H1 (cell line): ENCODE measurements around the gene CASP1. TPM values are rescaled to one million over a fixed set of nuclear protein-coding genes. Genes with fewer than 3 reads are reported as not detected.

Source experiments
- CTCF ChIA-PET: fragments of 300-600 bp; sonication (Branson Sonifier 250); formaldehyde crosslinking; loops from one replicate; lab custom pipeline; 2021; ENCODE audit not compliant: partially characterized antibody; lab: Charles Lee
- POLR2A ChIA-PET: fragments of 300-600 bp; sonication (Branson Sonifier 250); formaldehyde crosslinking; loops from one replicate; lab custom pipeline; 2021; ENCODE audit warnings: inconsistent platforms; ENCODE audit not compliant: partially characterized antibody; lab: Charles Lee
- DNase-seq, 2 experiments: peaks; one replicate each; pipeline versions ENCODE4 v3.0.0 to v3.0.0-alpha.2; 2010 to 2022; ENCODE audit warnings: low spot score in 2 of 2, low read depth in 1 of 2, mixed read lengths in 1 of 2
- FAIRE-seq: peaks from 2 replicates; lab custom pipeline; 2011; peaks lifted over from hg19 to GRCh38; lab: Jason Lieb, UNC
- H2AFZ ChIP-seq: 2 replicates; pipeline ENCODE4 v1.8.1; 2012; ENCODE audit warnings: low read length, inconsistent platforms
- H2AK5ac ChIP-seq: 2 replicates; pipeline ENCODE4 v1.6.1; 2013; ENCODE audit warnings: low read depth, low read length
- H2BK120ac ChIP-seq: replicated peaks from 2 replicates; pipeline ENCODE3; 2013; ENCODE audit warnings: low read depth, low read length, inconsistent platforms
- H2BK12ac ChIP-seq: 2 replicates; pipeline ENCODE4 v1.6.1; 2013; ENCODE audit warnings: low read depth, low read length
- H2BK15ac ChIP-seq: 2 replicates; pipeline ENCODE4 v1.6.1; 2013; ENCODE audit warnings: low read length
- H2BK20ac ChIP-seq: 2 replicates; pipeline ENCODE4 v1.6.1; 2013; ENCODE audit warnings: low read length
- H2BK5ac ChIP-seq: 2 replicates; pipeline ENCODE4 v1.6.1; 2013; ENCODE audit warnings: low read depth, low read length
- H3K14ac ChIP-seq: 2 replicates; pipeline ENCODE4 v1.6.1; 2013; ENCODE audit warnings: inconsistent platforms; ENCODE audit not compliant: insufficient read length
- H3K18ac ChIP-seq: 2 replicates; pipeline ENCODE4 v1.6.1; 2013; ENCODE audit warnings: low read length; ENCODE audit errors: extremely low read depth
- H3K23ac ChIP-seq: 2 replicates; pipeline ENCODE4 v1.6.1; 2013; ENCODE audit warnings: inconsistent platforms; ENCODE audit not compliant: insufficient read length
- H3K23me2 ChIP-seq: 2 replicates; pipeline ENCODE4 v1.6.1; 2013; ENCODE audit warnings: low read depth, low read length
- H3K27ac ChIP-seq: 2 replicates; pipeline ENCODE4 v1.6.1; 2011; ENCODE audit warnings: low read depth, low read length, inconsistent platforms
- H3K27me3 ChIP-seq, 4 experiments: replicated peaks in 1 of 4; 1 replicate in 1 of 4; 2 replicates in 3 of 4; pipeline versions ENCODE4 v1.6.1 to v1.8.1; 2011 to 2013; ENCODE audit warnings: low read length in 3 of 4, mild to moderate bottlenecking in 3 of 4, inconsistent platforms in 2 of 4, mixed read lengths in 2 of 4, moderate library complexity in 1 of 4; ENCODE audit not compliant: control insufficient read depth in 3 of 4, insufficient read depth in 3 of 4; ENCODE audit errors: extremely low read depth in 1 of 4
- H3K36me3 ChIP-seq, 4 experiments: 2 replicates each; pipeline versions ENCODE4 v1.6.1 to v1.8.1; 2011 to 2013; ENCODE audit warnings: mild to moderate bottlenecking in 4 of 4, low read length in 3 of 4, moderate library complexity in 2 of 4, control low read depth in 1 of 4, inconsistent platforms in 1 of 4; ENCODE audit not compliant: insufficient read depth in 4 of 4, control insufficient read depth in 2 of 4
- H3K4ac ChIP-seq: replicated peaks from 2 replicates; pipeline ENCODE3; 2013; ENCODE audit warnings: low read length, low read depth, mixed read lengths, inconsistent platforms; ENCODE audit not compliant: insufficient read length
- H3K4me1 ChIP-seq, 4 experiments: replicated peaks in 1 of 4; 1 replicate in 1 of 4; 2 replicates in 3 of 4; pipeline versions ENCODE4 v1.6.1 to v1.8.1; 2011 to 2013; ENCODE audit warnings: low read length in 3 of 4, inconsistent platforms in 2 of 4, mixed read lengths in 1 of 4; ENCODE audit not compliant: insufficient read depth in 4 of 4, control insufficient read depth in 3 of 4
- H3K4me2 ChIP-seq, 2 experiments: 2 replicates each; pipeline versions ENCODE4 v1.6.1 to v1.8.1; 2011 to 2013; ENCODE audit warnings: low read depth in 2 of 2, low read length in 2 of 2, control low read depth in 1 of 2, inconsistent platforms in 1 of 2, mild to moderate bottlenecking in 1 of 2; ENCODE audit not compliant: insufficient read depth in 1 of 2
- H3K4me3 ChIP-seq, 4 experiments: fragments of 200-600, 300-600 bp in 1 of 4; sonication (generic), shearing (Covaris generic), sonication (Bioruptor Twin) in 1 of 4; 2 replicates each; pipeline versions ENCODE4 v1.5.1 to v1.8.1; 2011 to 2016; ENCODE audit warnings: low read length in 4 of 4, low read depth in 3 of 4, control low read depth in 2 of 4, inconsistent platforms in 2 of 4, mild to moderate bottlenecking in 2 of 4, mixed read lengths in 1 of 4, moderate library complexity in 1 of 4; ENCODE audit not compliant: insufficient read depth in 2 of 4; ENCODE audit errors: extremely low read depth in 1 of 4
- H3K56ac ChIP-seq: replicated peaks from 2 replicates; pipeline ENCODE3; 2013; ENCODE audit warnings: low read depth, mild to moderate bottlenecking, mixed read lengths, low read length, inconsistent platforms; ENCODE audit not compliant: insufficient read length
- H3K79me1 ChIP-seq: 2 replicates; pipeline ENCODE4 v1.6.1; 2013; ENCODE audit warnings: low read depth, low read length, control low read depth
- H3K79me2 ChIP-seq, 2 experiments: 2 replicates each; pipeline versions ENCODE4 v1.6.1 to v1.8.1; 2012 to 2013; ENCODE audit warnings: low read length in 2 of 2, mild to moderate bottlenecking in 2 of 2, inconsistent platforms in 1 of 2; ENCODE audit not compliant: insufficient read depth in 2 of 2, control insufficient read depth in 1 of 2
- H3K9ac ChIP-seq, 4 experiments: replicated peaks in 1 of 4; 1 replicate in 1 of 4; 2 replicates in 3 of 4; pipeline versions ENCODE4 v1.6.1 to v1.8.1; 2011 to 2013; ENCODE audit warnings: low read depth in 3 of 4, low read length in 3 of 4, control low read depth in 2 of 4, mild to moderate bottlenecking in 2 of 4, moderate library complexity in 2 of 4, inconsistent platforms in 1 of 4; ENCODE audit errors: extremely low read depth in 1 of 4
- H3K9me3 ChIP-seq, 2 experiments: 2 replicates each; pipeline versions ENCODE4 v1.6.1 to v1.8.1; 2012 to 2013; ENCODE audit warnings: mild to moderate bottlenecking in 2 of 2, moderate library complexity in 2 of 2, control low read depth in 1 of 2, inconsistent platforms in 1 of 2, low read depth in 1 of 2, low read length in 1 of 2, mixed read lengths in 1 of 2; ENCODE audit not compliant: insufficient read depth in 2 of 2
- H4K20me1 ChIP-seq, 2 experiments: replicated peaks in 1 of 2; 2 replicates each; pipeline versions ENCODE3 to v1.8.1; 2011 to 2013; ENCODE audit warnings: inconsistent platforms in 2 of 2, low read length in 2 of 2, mild to moderate bottlenecking in 1 of 2; ENCODE audit not compliant: insufficient read depth in 2 of 2, control insufficient read depth in 1 of 2
- H4K5ac ChIP-seq: 2 replicates; pipeline ENCODE4 v1.6.1; 2013; ENCODE audit warnings: low read length, low read depth, mixed read lengths, inconsistent platforms; ENCODE audit not compliant: insufficient read length
- H4K8ac ChIP-seq: 2 replicates; pipeline ENCODE4 v1.8.0; 2013; ENCODE audit warnings: mild to moderate bottlenecking, moderate library complexity, low read length, inconsistent platforms; ENCODE audit not compliant: insufficient read depth; ENCODE audit errors: extremely low read depth
- H4K91ac ChIP-seq: replicated peaks from 2 replicates; pipeline ENCODE3; 2013; ENCODE audit warnings: low read length, mixed read lengths, inconsistent platforms; ENCODE audit not compliant: insufficient read length
- ATF2 ChIP-seq: IDR thresholded peaks from 2 replicates; pipeline ENCODE4 v1.6.1; 2012; ENCODE audit warnings: low read length, inconsistent platforms
- RFX5 ChIP-seq: IDR thresholded peaks from 2 replicates; pipeline ENCODE4 v1.6.1; 2011; ENCODE audit warnings: low read depth, low read length, improper control_type of control experiment, borderline replicate concordance
- SIX5 ChIP-seq: IDR thresholded peaks from 2 replicates; pipeline ENCODE4 v1.6.1; 2011; ENCODE audit warnings: mild to moderate bottlenecking, low read depth, low read length
- TAF7 ChIP-seq: optimal IDR thresholded peaks from 2 replicates; pipeline ENCODE3; 2011; ENCODE audit warnings: low read depth, mild to moderate bottlenecking, inconsistent platforms, low read length, moderate library complexity, borderline replicate concordance
- WGBS, 2 experiments: shearing (Covaris generic) in 1 of 2; methylation state at CpG; one replicate each; pipeline versions ENCODE4 v1.1.6 to v1.1.7; 2013 to 2015; ENCODE audit warnings: low lambda C conversion rate in 2 of 2, mixed read lengths in 2 of 2, inconsistent platforms in 1 of 2, low coverage in 1 of 2, missing lambda C conversion rate in 1 of 2; ENCODE audit not compliant: insufficient replicate concordance in 2 of 2, insufficient coverage in 1 of 2, insufficient read length in 1 of 2; ENCODE audit errors: extremely low coverage in 1 of 2, missing lambda C conversion rate in 1 of 2; 5-methylcytosine and 5-hydroxymethylcytosine counted together
- polyA plus RNA-seq, 7 experiments: library from polyadenylated mRNA; depleted of rRNA in 3 of 7; stranded (reverse) in 5 of 7; unstranded in 2 of 7; fragments of >200 nt in 5 of 7; fragments of 200-250 nt in 2 of 7; gene quantifications; 1 replicate in 5 of 7; 2 replicates in 1 of 7; 4 replicates in 1 of 7; pipeline versions ENCODE4 v1.2.1 to v1.2.3, GENCODE V29; 2011 to 2013; ENCODE audit warnings: missing spikeins in 2 of 7, mixed read lengths in 2 of 7
- total RNA-seq: library from RNA; stranded (reverse); fragmentation: NEBNext Ultra II Directional; extraction: Animal tissue kit (Norgen Biotek cat#: 25700); gene quantifications from 2 replicates; pipeline ENCODE4 v1.2.1, GENCODE V29; 2021

CASP1 gene
- total and polyA plus RNA-seq, 2 of the 8 experiments (the other 6 are each of a cell fraction or from before 2014, with no cell fraction given), result not detected

- no peak overlapping the region for H3K14ac ChIP-seq
- H3K4me1 ChIP-seq, result no peaks in the 10 kb centered on the region
- H3K4ac ChIP-seq, result no peak overlapping the region
- TF ChIP-seq TAF7 (no peak), ATF2 (no peak), SIX5 (no peak), RFX5 (no peak)
- no peaks in the 10 kb centered on the region for H3K9me3 ChIP-seq
- no peak overlapping the region for H2AK5ac ChIP-seq
- no peak overlapping the region for H3K56ac ChIP-seq
- no peak overlapping the region for H2BK120ac ChIP-seq
- FAIRE-seq, result no peak
- no peak overlapping the region for H3K4me3 ChIP-seq
- no peak overlapping the region for H3K27ac ChIP-seq
- H2BK5ac ChIP-seq, result no peak overlapping the region
- H2AFZ ChIP-seq, result no peak overlapping the region
- no peak overlapping the region for H2BK15ac ChIP-seq
- CTCF ChIA-PET, result no interaction called here
- H4K91ac ChIP-seq, result no peak overlapping the region
- no peaks in the 10 kb centered on the region for H3K36me3 ChIP-seq
- no peak overlapping the region for H3K9ac ChIP-seq
- no peak overlapping the region for H2BK12ac ChIP-seq
- 67% methylated on average over 2 of the region's 2 CpGs; no CpG with 5 or more reads in 1 of the 2 experiments for WGBS, 2 experiments
- no peak overlapping the region for H3K23ac ChIP-seq
- no peaks in the 10 kb centered on the region for H3K27me3 ChIP-seq
- no peaks in the 10 kb centered on the region for H3K23me2 ChIP-seq
- no peak overlapping the region for H2BK20ac ChIP-seq
- no peak for DNase-seq
- POLR2A ChIA-PET, result no interaction called here
- H4K20me1 ChIP-seq, result no peaks in the 10 kb centered on the region
- no peak overlapping the region for H3K18ac ChIP-seq
- H3K79me2 ChIP-seq, result no peaks in the 10 kb centered on the region
- H3K4me2 ChIP-seq, result no peak overlapping the region
- no peak overlapping the region for H4K8ac ChIP-seq
- no peaks in the 10 kb centered on the region for H3K79me1 ChIP-seq
- H4K5ac ChIP-seq, result no peak overlapping the region
These were observed 20.0 kb upstream of the CASP1 start for GRCh38 chr11:105054723-105055493.
